ENCODE measurements around the gene RGS13. TPM values are rescaled to one million over a fixed set of nuclear protein-coding genes. Genes with fewer than 3 reads are reported as not detected.

Gene RGS13
- total RNA-seq, 1 donor from 2014 or later, result not detected

- Histone ChIP-seq H3K27me3 (ENCODE audit: control insufficient read depth, insufficient read depth, low read length) (no peaks in the 10 kb centered on the region), H3K36me3 (ENCODE audit: control insufficient read depth, insufficient read depth, low read length) (no peaks in the 10 kb centered on the region), H3K4me3 (ENCODE audit: low read depth, low read length) (no peak overlapping the region)
- no peak for TF ChIP-seq CTCF (IDR thresholded peaks at IDR 0.05; ENCODE audit: insufficient read depth, low read length, severe bottlenecking)
- DNase-seq (ENCODE audit: low read depth) (peak; percentile 25), FAIRE-seq (no peak)
Measured at GRCh38 chr1:192592981-192593708, 42.8 kb upstream of the RGS13 start.

- H3K36me3 ChIP-seq (ENCODE audit: control insufficient read depth, insufficient read depth, low read length), result no peaks in the 10 kb centered on the region
- no peak for TF ChIP-seq CTCF (IDR thresholded peaks at IDR 0.05; ENCODE audit: insufficient read depth, low read length, severe bottlenecking)
- no peak for DNase-seq (ENCODE audit: low read depth)
- no peaks in the 10 kb centered on the region for H3K27me3 ChIP-seq (ENCODE audit: control insufficient read depth, insufficient read depth, low read length)
- H3K4me3 ChIP-seq (ENCODE audit: low read depth, low read length), result no peak overlapping the region
- no peak for FAIRE-seq
Measured at GRCh38 chr1:192595299-192595698, 40.6 kb upstream of the RGS13 start.

- Histone ChIP-seq H3K27me3 (ENCODE audit: control insufficient read depth, insufficient read depth, low read length) (no peaks in the 10 kb centered on the region), H3K36me3 (ENCODE audit: control insufficient read depth, insufficient read depth, low read length) (no peaks in the 10 kb centered on the region), H3K4me3 (ENCODE audit: low read depth, low read length) (no peak overlapping the region)
- DNase-seq (ENCODE audit: low read depth) (no peak), FAIRE-seq (no peak)
- TF ChIP-seq CTCF (IDR thresholded peaks at IDR 0.05; ENCODE audit: insufficient read depth, low read length, severe bottlenecking), result no peak
Measured at GRCh38 chr1:192598589-192598988, 37.4 kb upstream of the RGS13 start.

GRCh38 chr1:192600275-192600674, 35.7 kb upstream of the RGS13 start:
- H3K27me3 ChIP-seq (ENCODE audit: control insufficient read depth, insufficient read depth, low read length), result no peaks in the 10 kb centered on the region
- H3K4me3 ChIP-seq (ENCODE audit: low read depth, low read length), result no peak overlapping the region
- TF ChIP-seq CTCF (IDR thresholded peaks at IDR 0.05; ENCODE audit: insufficient read depth, low read length, severe bottlenecking), result no peak
- no peaks in the 10 kb centered on the region for H3K36me3 ChIP-seq (ENCODE audit: control insufficient read depth, insufficient read depth, low read length)
- FAIRE-seq (no peak), DNase-seq (ENCODE audit: low read depth) (peak; percentile 40)

- no peak for FAIRE-seq
- no peaks in the 10 kb centered on the region for H3K36me3 ChIP-seq (ENCODE audit: control insufficient read depth, insufficient read depth, low read length)
- H3K4me3 ChIP-seq (ENCODE audit: low read depth, low read length), result no peak overlapping the region
- no peak for DNase-seq (ENCODE audit: low read depth)
- TF ChIP-seq CTCF (IDR thresholded peaks at IDR 0.05; ENCODE audit: insufficient read depth, low read length, severe bottlenecking), result no peak
- no peaks in the 10 kb centered on the region for H3K27me3 ChIP-seq (ENCODE audit: control insufficient read depth, insufficient read depth, low read length)
Measured at GRCh38 chr1:192601143-192601542, 34.8 kb upstream of the RGS13 start.

GRCh38 chr1:192601567-192601966, 34.4 kb upstream of the RGS13 start:
- DNase-seq (ENCODE audit: low read depth), result peak; percentile 77

More at GRCh38 chr1:192601567-192601966, 34.4 kb upstream of the RGS13 start:
- no peaks in the 10 kb centered on the region for H3K27me3 ChIP-seq (ENCODE audit: control insufficient read depth, insufficient read depth, low read length)
- no peaks in the 10 kb centered on the region for H3K36me3 ChIP-seq (ENCODE audit: control insufficient read depth, insufficient read depth, low read length)
- no peak for FAIRE-seq
- no peak for TF ChIP-seq CTCF (IDR thresholded peaks at IDR 0.05; ENCODE audit: insufficient read depth, low read length, severe bottlenecking)
- H3K4me3 ChIP-seq (ENCODE audit: low read depth, low read length), result no peak overlapping the region
